ENCODE data around the gene CSK.

CSK gene

DNA sequence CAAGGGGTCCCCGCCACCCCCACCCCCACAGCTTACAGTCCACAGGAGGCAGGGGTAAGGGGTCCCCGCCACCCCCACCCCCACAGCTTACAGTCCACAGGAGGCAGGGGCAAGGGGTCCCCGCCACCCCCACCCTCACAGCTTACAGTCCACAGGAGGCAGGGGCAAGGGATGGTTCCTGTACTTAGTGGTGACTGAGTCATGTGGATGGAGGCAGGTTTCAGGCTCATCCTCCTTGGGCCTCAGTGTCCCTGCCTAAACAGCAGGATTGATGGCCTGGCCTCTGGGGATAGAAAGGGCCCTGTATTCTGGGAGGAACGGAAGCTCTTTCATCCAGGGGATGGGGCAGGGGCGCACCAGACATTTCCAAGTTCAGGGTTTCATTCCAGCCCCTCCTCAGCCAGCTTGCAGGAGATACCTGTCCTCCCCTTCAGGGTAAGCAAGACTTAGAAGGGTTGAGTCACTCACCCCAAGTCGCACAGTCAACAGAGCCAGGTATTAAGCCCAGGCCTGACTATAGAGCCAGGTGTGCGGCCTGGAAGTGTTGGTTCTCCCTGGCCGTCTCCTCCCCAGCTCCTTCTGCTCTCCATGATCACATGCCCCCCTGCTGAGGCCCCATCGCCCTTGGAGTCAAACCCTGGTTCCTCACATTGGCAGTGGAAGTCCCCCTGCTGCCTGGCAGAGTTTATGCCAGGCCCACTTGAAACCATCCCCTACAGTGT lies 12.5 kb downstream of the CSK start:
- no peak overlapping the region for H3K4me3 ChIP-seq (ENCODE audit: low read depth, low read length)
- DNase-seq (ENCODE audit: low read depth), result no peak
- TF ChIP-seq CTCF (IDR thresholded peaks at IDR 0.05; ENCODE audit: low read depth, low read length, missing control alignments), result no peak
- in situ Hi-C loops (cut with HindIII; ENCODE audit: low sequenced_read_pairs), result no loop called here

DNA sequence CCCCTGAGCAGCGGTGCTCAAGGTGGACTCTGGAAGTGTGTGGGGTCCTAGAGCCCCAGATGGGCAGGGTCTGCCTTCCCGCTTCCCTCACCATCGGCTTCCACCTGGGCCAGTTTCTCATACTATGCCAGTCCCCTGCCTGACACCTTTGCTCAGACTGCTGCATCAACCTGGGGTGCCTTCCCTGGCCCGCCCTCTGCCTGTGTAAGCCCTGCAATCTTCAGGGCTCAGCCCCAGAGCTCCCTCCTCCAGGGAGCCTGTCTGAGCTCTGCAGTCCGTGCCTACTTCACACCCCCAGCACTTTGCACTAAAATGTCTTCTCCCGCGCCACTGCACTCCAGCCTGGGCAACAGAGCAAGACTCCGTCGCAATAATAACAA lies 13.1 kb downstream of the CSK start:
- TF ChIP-seq CTCF (IDR thresholded peaks at IDR 0.05; ENCODE audit: low read depth, low read length, missing control alignments), result no peak
- DNase-seq (ENCODE audit: low read depth), result no peak
- in situ Hi-C loops (cut with HindIII; ENCODE audit: low sequenced_read_pairs), result no loop called here
- H3K4me3 ChIP-seq (ENCODE audit: low read depth, low read length), result no peak overlapping the region

- TF ChIP-seq CTCF (IDR thresholded peaks at IDR 0.05; ENCODE audit: low read depth, low read length, missing control alignments), result no peak
- no peak overlapping the region for H3K4me3 ChIP-seq (ENCODE audit: low read depth, low read length)
- no peak for DNase-seq (ENCODE audit: low read depth)
- in situ Hi-C loops (cut with HindIII; ENCODE audit: low sequenced_read_pairs), result no loop called here
Measured at GRCh38 chr15:74795966-74796625, 14.2 kb downstream of the CSK start.

- H3K4me3 ChIP-seq (ENCODE audit: low read depth, low read length), result no peak overlapping the region
- TF ChIP-seq CTCF (IDR thresholded peaks at IDR 0.05; ENCODE audit: low read depth, low read length, missing control alignments), result no peak
- in situ Hi-C loops (cut with HindIII; ENCODE audit: low sequenced_read_pairs), result no loop called here
- no peak for DNase-seq (ENCODE audit: low read depth)
Measured at GRCh38 chr15:74798388-74799254, 16.7 kb downstream of the CSK start.

DNA sequence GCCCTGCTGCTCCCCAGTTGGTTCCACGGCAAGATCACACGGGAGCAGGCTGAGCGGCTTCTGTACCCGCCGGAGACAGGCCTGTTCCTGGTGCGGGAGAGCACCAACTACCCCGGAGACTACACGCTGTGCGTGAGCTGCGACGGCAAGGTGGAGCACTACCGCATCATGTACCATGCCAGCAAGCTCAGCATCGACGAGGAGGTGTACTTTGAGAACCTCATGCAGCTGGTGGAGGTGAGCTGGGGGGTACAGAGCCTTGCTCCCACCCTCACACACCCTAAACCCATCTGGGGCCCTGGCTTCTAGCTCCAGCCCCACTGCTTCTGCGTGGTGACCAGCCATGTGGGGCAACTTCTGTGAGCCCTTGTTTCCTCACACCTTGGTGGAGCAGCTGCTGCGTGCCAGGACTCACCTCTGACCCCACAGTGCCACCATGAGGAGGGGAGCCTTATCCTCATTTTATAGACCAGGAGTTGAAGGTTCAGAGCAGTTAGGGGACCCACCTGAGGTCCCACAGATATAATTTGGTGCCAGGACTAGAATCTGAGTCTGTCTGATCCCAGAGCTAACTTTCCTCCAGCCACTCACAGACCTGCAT lies 17.5 kb downstream of the CSK start:
- TF ChIP-seq CTCF (IDR thresholded peaks at IDR 0.05; ENCODE audit: low read depth, low read length, missing control alignments), result no peak
- no peak for DNase-seq (ENCODE audit: low read depth)

GRCh38 chr15:74799856-74800558 lies 18.1 kb downstream of the CSK start:
- TF ChIP-seq CTCF (IDR thresholded peaks at IDR 0.05; ENCODE audit: low read depth, low read length, missing control alignments), result peak; percentile 96
- H3K4me3 ChIP-seq (ENCODE audit: low read depth, low read length), result no peak overlapping the region
- no peak for DNase-seq (ENCODE audit: low read depth)
- in situ Hi-C loops (cut with HindIII; ENCODE audit: low sequenced_read_pairs), result no loop called here

More for the DNA sequence above, 17.5 kb downstream of the CSK start:
- in situ Hi-C loops (cut with HindIII; ENCODE audit: low sequenced_read_pairs), result no loop called here
- H3K4me3 ChIP-seq (ENCODE audit: low read depth, low read length), result no peak overlapping the region

Data from astrocyte of the cerebellum (primary cell).